Measurements from ENCODE around the gene AFF2. TPM values are rescaled to one million over a fixed set of nuclear protein-coding genes. Genes with fewer than 3 reads are reported as not detected.

The AFF2 gene
- polyA plus RNA-seq (ENCODE audit: insufficient read length in 10 of 10) = 1 to 10 TPM; 1.2 to 3.5 (median 1.6) TPM
- long read RNA-seq, donor 1 = 0 reads
- long read RNA-seq, donor 2 = 0 reads
- long read RNA-seq, donor 3 = 0 reads
- long read RNA-seq, donor 4 = 0 reads
- long read RNA-seq, donor 5 = 0 reads
- long read RNA-seq, donor 6 = 0 reads
- long read RNA-seq, donor 7 = 0 reads
- long read RNA-seq, donor 8 = 0 reads
- long read RNA-seq, donor 9 = 0 reads

DNA sequence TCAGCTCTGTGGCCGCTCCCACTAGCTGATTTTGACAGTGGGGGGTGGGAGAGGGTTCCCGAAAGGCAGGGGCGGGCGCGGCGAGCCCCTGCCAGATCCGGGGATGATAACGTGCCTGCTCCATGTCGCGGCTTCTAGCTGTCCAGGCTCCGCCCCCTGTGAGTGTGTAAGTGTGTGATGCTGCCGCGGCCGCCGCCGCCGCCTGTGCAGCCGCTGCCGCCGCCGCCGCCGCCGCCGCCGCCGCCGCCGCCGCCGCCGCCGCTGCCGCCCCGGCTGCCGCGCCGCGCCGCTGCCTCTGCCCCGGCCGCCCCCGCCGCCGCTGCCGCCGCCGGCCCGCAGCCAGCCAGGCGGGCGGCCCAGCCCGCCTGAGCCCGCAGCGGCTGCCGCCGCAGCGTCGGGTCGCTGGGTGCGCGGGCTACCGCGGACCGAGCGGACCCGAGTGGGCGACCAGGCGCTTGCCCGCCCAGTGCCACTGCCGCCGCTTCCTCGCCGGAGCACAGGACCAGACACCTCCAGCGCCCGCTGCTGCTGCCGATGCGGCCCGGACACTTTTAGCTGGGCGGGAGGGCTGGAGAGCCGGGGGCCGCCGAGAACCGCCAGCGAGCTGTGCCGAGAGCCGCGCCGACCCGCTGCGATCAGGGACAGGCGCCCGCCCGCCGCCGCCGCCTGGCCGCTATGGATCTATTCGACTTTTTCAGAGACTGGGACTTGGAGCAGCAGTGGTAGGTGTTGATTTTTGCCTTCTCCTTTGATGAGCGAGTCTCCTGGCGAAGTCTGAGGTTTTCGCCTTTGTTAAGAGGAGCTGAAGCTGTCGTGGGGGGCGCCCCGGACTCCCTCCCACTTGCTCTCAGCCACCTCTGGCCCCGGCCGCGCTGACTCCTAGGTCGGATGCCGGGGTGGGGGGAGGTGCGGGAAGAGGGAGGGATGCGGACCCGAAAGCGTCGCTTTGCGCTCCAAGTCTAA is at the start of gene AFF2:
Gene AFF2, plus strand, starts transcription at position 195 of the 963 bp plus-strand sequence. Its CDS starts 481 bp downstream, at position 676.
- DNase-seq = peak; percentile 16 to 72 (median 28)

DNA sequence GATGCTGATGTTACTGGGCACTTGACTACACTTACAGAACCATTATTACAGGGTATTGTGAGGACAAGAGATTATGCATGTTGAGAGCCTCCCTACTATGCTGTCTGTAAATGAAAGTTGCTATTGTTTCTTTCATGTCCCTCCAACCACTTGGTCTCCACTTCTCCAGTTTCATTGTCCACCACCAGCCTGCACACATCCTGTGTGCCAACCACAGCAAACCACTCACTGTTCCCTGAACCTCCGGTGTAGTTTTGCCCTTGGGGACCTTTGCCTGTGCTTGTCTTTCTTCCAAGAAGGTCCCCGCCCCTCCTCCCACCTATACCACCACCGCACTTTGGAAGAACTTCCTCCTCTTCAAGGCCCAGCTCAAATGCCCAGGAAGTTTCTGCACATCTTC is 43.1 kb upstream of the AFF2 start:
- no peak for DNase-seq

DNA sequence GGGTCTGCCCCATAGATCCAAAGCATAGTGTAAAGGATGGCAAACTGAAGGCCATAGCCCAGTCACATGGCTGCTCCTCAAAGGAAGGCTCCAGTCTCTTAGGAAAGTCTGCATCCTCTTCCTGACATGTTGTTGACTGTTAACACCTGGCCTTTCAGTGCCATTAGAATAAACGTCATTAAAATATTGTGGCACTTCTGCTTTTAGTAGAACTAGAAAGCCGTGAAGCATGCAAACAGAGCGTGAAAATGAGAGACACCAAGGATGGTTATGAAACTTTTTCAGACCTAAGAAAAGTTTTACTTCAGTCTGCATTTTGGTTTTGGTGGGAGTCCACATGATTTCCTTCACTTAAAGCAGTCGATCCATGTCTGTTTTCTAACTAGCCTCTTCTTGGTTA is 41.1 kb upstream of the AFF2 start:
- no peak for DNase-seq

DNA sequence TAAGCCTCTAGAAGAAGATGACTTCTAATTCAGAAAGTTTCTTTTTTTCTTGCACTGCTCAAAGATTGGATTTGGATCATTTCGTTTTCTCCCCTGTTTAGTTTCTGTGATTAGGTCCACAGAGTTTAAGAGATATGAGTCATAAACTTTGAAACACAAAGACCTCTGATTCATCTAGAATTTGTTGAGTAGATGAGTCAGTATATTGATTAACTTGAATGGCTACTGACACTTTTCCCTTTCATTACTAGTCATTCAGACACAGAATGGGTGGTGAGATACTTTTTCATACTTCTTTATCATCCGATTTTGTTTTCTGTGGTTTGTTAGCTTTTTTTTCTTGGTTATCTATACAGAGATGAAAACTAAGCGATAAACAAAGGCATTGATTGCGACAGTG is 34.1 kb upstream of the AFF2 start:
- no peak for DNase-seq

DNA sequence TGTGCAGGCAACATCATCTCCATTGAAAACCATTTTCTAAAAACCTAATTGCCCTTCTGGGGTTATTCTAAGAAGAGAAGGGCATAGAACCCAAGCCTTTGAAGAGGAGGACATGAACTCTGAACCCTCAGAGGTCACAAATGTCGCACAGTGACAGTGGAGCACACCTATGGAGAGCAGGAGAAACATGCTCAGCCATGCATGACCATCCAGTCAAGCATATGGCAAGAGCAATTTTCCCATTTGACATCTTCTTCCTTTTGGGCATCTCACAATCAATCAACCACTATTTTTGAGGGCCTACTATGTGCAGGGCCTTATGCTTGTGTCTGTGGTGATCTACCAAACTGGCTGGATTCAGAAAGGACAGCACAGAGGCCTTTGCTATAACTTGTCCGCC is 30.1 kb upstream of the AFF2 start:
- no peak for DNase-seq

DNA sequence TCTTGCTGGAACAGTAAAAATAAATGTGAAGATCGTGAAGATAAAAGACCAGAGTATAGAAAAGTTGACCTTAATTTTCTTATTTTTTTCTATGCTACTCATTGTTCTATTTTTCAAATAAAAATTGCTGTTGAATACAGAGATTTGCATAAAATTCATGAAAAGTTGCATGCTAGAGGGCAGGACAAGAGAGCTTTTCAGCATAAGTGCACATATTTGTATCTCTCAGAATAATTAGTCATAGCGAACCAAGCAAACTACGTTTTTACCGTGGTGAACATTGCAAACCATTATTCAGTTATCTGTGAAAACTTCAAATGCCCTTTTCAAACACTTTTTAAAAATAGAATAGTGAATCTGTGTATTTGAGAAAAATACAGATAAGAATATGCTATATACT is 26.4 kb upstream of the AFF2 start:
- DNase-seq = no peak

DNA sequence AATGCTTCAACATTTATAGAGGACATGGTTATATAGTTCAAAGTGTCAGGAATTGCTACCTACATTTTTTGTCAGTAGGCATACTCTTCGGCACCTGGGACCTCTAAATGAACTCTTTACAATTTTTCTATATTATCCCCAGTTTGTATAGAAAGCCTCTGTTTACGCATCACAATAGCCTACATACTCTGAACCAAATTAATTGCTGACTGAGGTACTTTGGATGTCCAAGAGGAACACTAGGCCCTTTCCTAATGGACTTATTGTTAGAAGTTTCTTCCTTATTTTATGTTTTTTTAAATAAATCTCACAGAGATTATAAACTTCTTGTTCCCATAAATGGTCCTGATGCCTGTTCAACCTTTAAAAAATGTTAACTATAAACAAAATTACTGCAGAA is 8.4 kb upstream of the AFF2 start:
- DNase-seq = no peak

DNA sequence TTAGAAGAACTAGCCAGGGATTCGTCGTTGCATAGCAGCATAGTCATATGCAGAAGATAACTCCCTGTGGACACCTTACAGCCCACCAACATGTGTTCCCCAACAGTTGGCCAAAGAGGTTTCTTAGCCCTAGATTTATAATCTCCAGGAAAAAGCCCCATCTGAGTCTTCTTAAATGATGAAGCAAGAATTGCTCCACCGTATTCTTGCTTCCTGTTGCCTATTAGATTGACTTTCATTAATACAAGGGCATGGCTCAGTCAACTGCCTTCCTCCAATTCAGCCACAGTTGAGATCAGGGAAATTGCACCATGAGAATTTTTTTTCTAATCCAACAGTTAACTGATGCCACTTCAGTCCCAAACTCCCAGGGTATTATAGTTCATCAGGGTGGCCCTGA is 5.2 kb upstream of the AFF2 start:
- no peak for DNase-seq

DNA sequence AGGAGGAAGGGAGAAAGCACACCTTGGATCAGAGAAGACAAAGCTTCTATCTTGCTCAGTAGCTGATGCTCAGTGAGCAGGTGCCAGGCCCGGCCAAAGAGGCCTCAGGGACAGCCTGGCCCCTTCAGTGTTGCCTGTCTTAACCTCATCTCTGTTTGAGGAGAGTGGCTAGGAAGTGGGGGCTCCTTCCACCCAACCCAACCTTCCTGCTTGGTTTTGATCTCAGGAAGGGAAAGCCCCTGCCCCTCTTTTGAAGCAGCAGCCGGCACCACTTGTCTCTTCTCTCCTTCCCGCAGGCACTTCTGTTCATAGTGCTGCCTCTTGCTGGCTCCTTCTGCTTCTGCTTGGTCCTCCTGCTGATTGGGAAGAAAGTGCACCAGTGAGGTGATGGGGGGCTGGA is 2.4 kb upstream of the AFF2 start:
- DNase-seq = no peak

DNA sequence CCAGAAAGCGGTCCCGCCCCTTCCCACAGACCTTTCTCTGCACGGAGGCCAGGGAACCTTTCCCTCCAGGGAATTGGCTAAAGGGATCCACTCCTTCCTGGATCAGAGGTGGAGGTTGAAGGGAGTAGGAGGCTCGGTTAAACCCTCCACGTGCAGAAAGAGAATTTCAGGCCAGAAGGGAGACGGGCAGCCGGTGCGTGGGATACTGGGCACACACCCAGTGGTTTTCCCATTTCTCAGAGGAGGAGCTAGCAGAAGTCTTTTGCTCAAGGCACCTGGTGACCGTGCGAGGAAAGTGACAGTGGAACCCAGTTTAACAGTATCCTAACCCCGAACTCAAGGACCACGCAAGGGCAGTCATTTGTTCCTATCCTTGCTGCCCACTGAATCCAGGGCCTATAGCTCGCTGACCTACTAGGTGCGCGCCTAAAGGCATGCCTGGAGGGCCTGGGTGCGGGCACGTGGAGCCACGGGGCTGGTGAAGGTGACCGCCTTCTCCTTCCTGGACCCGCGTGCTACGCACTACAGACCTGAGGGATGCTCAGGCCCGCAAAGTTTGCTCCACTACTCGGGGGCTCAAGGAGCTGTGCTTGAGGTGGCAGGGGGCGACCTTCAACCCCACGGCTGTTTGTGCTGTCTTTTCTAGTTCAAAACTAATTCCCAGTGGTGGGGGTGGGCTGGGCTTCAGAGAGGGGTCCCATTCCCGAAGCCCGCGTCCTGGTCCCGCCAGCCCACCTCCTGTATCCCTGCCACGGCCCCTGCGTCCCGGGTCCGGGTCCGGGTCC is 587 bp upstream of the AFF2 start:
- no peak for DNase-seq

DNA sequence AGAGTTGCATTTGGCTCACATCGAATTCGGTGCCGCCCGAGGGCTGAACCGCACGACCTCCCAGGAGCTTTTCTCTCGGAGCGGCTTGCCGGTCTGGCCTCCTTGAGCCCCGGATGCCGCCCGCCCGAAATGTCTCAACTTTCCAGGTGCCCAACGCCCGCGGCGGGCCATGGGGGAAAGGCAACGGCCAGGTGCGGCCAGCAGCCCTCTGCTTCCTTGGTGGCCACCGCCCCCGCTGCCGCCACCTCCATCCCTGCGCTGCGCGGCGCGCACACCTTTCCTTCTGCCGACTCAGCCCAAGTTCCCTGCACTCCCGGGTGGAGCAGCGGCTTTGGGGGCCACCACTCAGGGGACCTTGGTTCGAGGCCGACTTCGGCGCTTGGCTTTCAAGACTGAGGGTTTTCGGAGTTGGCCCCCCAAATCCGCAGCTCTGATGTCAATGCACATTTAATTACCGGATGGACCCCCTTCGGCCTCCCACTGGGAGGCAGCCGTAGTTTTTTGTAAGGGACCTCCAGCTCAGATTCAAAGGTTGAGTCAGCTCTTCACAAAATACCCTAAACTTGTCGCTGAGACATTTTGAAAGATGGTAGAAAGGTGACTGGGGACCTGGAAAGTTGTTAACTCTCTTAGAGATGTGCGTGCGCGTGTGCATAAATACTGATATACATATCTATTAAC is 1.1 kb downstream of the AFF2 start:
- peak in 1 of 3 donors; percentile 16 for DNase-seq

DNA sequence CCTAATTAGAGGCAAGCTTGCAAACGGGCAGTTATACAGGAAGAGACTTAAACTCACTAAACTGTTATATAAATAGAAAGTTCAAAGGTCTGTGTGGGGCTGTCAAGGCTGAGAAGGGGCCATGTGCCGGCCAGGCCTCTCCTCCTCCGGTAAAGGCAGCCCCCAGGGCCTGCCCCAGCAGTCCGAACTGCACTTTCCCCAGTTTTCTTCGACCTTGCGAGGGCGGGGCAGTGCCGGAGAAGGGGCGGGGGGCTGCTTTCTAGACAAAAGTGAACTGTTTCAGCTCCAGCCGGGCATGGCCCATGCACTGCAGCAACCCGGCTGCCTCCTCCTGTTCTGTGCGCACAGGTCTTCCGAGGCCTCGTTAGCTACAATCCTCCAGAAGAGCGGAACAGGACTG is 4.1 kb downstream of the AFF2 start:
- no peak for DNase-seq

DNA sequence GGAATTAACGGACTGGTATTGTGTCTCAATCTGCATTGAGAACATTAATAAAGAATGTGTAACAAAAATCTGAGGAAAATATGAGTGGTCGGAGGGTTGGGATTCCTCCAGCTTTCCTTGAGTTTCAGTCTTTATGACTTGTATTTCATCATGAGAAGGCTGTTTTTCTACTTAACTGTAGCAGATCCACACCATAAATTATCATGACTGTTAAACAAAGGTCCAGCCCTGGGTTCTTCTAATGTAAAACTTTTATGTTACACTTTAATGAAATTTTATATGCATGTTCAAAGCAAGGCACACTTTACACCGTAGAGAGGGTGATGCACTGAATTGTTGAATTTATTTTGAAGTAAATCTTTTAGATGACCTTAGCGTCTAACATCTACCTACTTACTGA is 7.0 kb downstream of the AFF2 start:
- DNase-seq = no peak

DNA sequence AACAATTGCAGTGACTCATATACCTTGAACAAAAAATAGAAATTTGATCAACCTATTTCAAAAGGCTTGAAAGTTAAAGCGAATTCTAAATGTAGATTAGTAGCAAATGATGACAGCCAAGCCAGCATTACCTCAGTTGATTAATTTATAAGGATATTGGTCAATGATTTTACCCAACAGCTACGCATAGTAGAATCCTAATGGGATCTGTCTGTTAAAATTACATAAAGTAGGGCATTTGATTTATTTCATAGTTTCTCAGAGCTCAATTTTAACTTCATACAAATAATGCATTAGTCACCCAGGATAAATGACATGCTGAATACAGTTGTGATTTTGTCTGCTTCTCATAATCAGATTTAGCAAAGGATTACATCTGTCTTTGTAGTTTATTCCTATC is 12.0 kb downstream of the AFF2 start:
- DNase-seq = no peak

DNA sequence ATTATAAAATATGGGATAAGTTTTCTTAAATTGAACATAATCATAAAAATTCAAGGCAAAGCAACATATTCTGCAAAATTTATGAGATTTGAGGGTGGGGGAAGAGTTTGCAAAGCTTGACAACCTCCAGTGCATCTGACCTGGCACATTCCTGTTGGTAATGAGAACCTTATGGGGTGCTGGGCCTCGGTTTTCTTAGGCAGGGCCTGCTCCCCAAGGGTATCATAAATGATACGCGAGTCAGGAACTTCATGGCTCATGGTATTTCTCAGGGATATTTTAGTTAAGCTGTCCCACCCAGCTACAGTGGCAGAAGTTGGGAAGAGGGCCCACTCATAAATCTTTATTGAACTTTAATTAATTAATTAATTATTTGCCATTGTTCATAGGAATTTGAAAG is 13.2 kb downstream of the AFF2 start:
- no peak for DNase-seq

DNA sequence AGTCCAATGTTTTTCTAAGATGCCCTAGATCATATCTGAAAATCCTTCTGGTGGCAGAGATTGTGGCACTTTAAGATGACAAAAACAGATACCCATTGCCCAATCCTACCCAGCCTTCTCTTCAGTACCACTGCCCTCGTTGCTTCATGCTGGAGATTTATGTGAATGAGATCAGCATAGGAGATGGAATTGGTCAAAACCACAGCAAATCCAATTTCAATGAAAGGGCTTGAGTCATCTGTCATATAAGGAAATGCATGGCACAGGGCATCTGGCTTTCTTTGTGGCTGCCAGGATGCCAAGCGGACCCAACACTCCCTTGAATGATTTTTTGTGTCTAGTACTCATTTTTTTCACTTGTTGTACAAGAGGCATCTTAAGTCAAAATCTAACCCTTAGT is 16.8 kb downstream of the AFF2 start:
- no peak for DNase-seq

DNA sequence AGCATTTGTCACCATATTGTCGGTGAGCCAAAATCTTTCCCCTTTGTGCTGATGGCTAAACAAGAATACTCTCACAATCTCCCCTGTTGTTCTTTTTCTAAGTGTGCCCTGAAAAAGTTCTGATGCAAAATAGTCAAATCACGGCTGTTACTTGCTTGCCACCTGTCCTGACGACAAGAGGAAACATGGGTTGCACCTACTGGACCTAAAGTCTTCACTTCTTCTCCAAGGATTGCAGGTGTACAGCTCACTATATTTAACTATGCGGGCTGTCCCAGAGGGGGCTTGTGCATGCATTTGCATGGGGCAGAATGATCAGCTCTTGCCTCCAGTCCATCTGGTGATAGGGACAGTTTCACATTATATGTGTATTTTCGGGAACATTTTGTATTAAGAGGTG is 21.6 kb downstream of the AFF2 start:
- no peak for DNase-seq

DNA sequence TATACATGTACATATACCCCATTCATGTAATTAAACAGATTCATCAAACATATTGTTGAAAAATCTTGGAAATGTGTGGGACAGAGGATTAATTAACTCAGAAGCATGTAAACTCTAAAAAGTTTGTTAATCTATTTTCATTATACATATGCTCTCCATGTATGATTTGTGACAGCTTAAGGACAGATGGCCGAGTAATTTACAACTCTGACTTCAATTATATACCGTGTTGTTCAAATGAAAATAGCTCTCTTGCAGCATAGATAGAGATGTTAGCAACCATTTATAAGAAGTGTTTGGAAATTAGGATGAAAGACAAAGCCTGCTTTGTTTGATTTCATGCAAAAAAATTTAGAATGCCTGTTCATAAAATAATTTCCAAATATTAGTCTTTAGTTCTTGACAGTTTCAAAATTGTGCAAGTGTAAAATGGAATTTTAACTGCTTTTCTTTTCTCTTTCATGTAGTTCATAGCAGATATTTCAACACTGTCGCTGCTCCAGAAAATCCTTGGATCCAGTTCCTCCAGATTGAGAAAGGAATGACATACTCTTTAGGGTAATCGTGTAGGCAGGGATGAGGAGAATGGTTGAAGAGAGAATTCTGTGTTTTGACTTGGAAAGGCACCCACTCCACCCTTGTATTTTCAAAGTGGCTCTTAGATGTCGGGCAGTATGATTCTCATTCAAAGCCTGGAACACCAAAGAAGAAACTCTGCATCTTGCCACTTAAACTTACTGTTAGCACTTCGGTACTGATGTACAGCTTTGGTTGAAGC is 23.1 kb downstream of the AFF2 start:
- no peak for DNase-seq

DNA sequence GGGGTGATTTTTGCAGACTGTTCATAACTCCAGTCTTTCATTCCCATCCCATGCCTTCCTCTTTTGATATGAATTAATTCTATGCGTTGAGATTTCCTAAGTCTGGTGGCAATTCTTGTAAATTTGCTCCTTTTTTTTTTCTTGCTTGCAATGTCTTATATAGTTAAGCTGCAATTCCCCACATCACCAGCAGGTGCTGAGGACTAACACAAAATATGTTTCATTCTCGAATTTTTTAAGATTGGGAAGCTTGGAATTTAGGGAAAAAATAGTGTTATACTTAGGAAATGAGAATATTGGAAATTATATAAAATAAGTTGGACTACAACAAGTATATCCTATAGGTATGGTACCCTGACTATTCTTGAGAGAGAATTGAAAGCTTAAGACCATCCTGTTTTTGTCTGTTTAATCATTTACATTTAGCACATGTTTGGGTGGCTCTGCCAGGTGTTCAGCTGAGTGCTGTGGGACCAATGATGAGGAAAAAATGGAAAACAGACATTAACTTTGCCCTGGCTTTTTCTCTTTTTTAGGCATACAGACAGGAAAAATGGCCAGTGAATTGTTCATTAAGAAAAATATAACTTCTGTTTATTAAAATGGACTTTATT is 30.2 kb downstream of the AFF2 start:
- DNase-seq = no peak

DNA sequence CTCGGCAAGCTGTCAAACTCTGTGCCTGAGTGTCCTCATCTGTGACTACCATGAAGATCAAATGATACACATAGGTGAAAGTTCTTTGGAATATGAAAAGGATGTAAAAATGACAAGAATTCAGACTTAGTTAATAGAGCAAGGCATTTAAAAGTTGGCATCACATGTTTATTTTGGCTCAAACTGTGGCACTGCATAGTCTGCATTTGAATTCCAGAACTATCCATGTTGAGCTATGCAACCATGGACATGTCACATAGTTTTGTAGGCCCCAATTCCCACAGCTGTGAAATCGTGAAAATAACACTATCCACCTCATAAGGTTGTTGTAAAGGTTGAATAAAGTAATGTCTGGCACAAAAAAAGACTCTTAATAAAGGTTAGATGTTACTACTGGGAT is 33.9 kb downstream of the AFF2 start:
- no peak for DNase-seq

DNA sequence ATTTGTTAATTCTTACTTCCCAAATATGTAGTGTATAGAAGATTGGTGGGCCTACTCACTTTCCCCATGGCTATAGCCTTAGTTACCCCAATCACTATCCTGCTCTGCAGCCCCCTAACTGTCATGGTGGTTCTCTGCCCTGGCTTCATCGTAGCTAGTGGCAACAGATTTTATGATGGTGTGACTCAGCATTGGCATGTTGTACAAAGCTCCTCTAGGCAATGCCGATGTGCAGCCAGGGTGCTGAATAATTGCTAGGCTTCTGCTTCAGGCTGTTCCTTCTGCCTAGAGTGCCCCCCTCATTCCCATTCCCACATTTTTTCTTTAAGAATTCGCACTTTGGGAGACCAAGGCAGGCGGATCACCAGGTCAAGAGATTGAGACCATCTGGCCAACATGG is 35.2 kb downstream of the AFF2 start:
- DNase-seq = no peak

Measured in muscle of back (tissue), 13 donors.